Caco-2 (cell line): ENCODE data around the gene ACSBG1. TPM values are rescaled to one million over a fixed set of nuclear protein-coding genes. Genes with fewer than 3 reads are reported as not detected.

Source experiments
- BruUV-seq: library from RNA; stranded (reverse); fragments of 400-500 nt; replicated peaks from 2 replicates; lab custom pipeline; 2021; lab: Mats Ljungman, UMichigan
- CTCF ChIA-PET: fragments of 300-600 bp; sonication (Branson Sonifier 250); formaldehyde crosslinking; loops from one replicate; lab custom pipeline; 2022; ENCODE audit warnings: antibody characterized with exemption; lab: Charles Lee
- POLR2A ChIA-PET: fragments of 300-600 bp; sonication (Branson Sonifier 250); formaldehyde crosslinking; loops from one replicate; lab custom pipeline; 2022; ENCODE audit warnings: antibody characterized with exemption; lab: Charles Lee
- DNase-seq, 2 experiments: peaks; one replicate each; pipeline versions ENCODE4 v3.0.0 to v3.0.0-alpha.2; 2020 to 2022
- H3K27me3 ChIP-seq: replicated peaks from 2 replicates; pipeline ENCODE4 v1.6.0; 2011; ENCODE audit warnings: low read length; ENCODE audit not compliant: control insufficient read depth, insufficient read depth
- H3K36me3 ChIP-seq: 2 replicates; pipeline ENCODE4 v1.5.1; 2011; ENCODE audit warnings: low read length; ENCODE audit not compliant: control insufficient read depth, insufficient read depth
- H3K4me1 ChIP-seq: fragments of 250-450 bp; sonication (Bioruptor Pico); 2 replicates; pipeline ENCODE4 v1.5.1; 2020; ENCODE audit warnings: mild to moderate bottlenecking
- H3K4me3 ChIP-seq: 2 replicates; pipeline ENCODE4 v1.5.1; 2011; ENCODE audit warnings: low read depth, mild to moderate bottlenecking, control low read depth, low read length
- H3K9me3 ChIP-seq: fragments of 250-450 bp; sonication (Bioruptor Pico); 2 replicates; pipeline ENCODE4 v1.5.1; 2020; ENCODE audit warnings: mild to moderate bottlenecking, moderate library complexity
- H3K27ac Mint-ChIP-seq: one replicate; pipeline ENCODE4 v1.8.0; 2022; ENCODE audit warnings: mixed read lengths; ENCODE audit not compliant: unreplicated experiment
- H3K27me3 Mint-ChIP-seq: one replicate; pipeline ENCODE4 v1.8.0; 2022; ENCODE audit warnings: mixed read lengths; ENCODE audit not compliant: insufficient read depth, unreplicated experiment
- H3K36me3 Mint-ChIP-seq: one replicate; pipeline ENCODE4 v1.8.0; 2022; ENCODE audit warnings: mild to moderate bottlenecking, mixed read lengths; ENCODE audit not compliant: insufficient read depth, unreplicated experiment
- H3K4me1 Mint-ChIP-seq: one replicate; pipeline ENCODE4 v1.8.0; 2022; ENCODE audit warnings: low read depth, mixed read lengths; ENCODE audit not compliant: unreplicated experiment
- H3K4me3 Mint-ChIP-seq: one replicate; pipeline ENCODE4 v1.8.0; 2022; ENCODE audit warnings: mild to moderate bottlenecking, moderate library complexity, mixed read lengths; ENCODE audit not compliant: unreplicated experiment
- H3K9me3 Mint-ChIP-seq: one replicate; pipeline ENCODE4 v1.8.0; 2022; ENCODE audit warnings: mixed read lengths; ENCODE audit not compliant: unreplicated experiment
- intact Hi-C: fragments of 100-400 bp; cut with micrococcal nuclease; formaldehyde crosslinking; loops from one replicate; pipeline ENCODE4 v1.10.0; 2022; ENCODE audit not compliant: unreplicated experiment
- total RNA-seq: library from RNA; stranded (reverse); gene quantifications from 2 replicates; pipeline ENCODE4 v1.2.3, GENCODE V29; 2022
- TF ChIP-seq, protein P1 (sequence below), 2 experiments: fragments of 200-600 bp in 1 of 2; IDR thresholded peaks; 1 replicate in 1 of 2; 2 replicates in 1 of 2; pipeline versions ENCODE4 v1.5.1 to v1.8.0; 2011 to 2022; ENCODE audit warnings: antibody characterized with exemption in 1 of 2, control low read depth in 1 of 2, inconsistent platforms in 1 of 2, low read depth in 1 of 2, low read length in 1 of 2, mild to moderate bottlenecking in 1 of 2, moderate library complexity in 1 of 2; ENCODE audit not compliant: insufficient read depth in 1 of 2, severe bottlenecking in 1 of 2, unreplicated experiment in 1 of 2

ACSBG1 gene
- total RNA-seq, 1 experiment from 2014 or later, result not detected

DNA sequence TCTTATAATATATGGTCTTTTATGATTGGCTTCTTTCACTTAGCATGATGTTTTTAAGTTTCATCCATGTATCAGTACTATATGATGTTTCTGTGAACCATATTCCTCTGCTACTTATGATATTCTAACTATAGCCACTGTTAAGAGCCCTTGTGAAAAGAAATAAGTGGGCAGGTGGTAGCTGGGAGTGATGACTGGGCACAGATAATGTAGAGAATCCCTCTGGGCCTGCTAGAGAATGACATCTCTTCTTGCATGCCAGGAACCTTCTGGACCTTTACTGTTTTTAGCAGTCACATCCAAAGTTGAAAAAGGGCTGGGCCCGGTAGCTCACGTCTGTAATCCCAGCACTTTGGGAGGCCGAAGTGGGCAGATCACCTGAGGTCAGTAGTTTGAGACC, 75.0 kb downstream of the ACSBG1 start:
- POLR2A ChIA-PET, result no interaction called here
- intact Hi-C loops, result no loop called here
- Mint-ChIP-seq H3K4me1 (no peaks in the 10 kb centered on the region), H3K27ac (no peak overlapping the region), H3K27me3 (no peaks in the 10 kb centered on the region), H3K36me3 (peaks cover 32% of the 10 kb centered on the region), H3K9me3 (no peaks in the 10 kb centered on the region), H3K4me3 (no peak overlapping the region)
- CTCF ChIA-PET, result no interaction called here
- no peak for DNase-seq
- no peaks in the 10 kb centered on the region for H3K36me3 ChIP-seq
- BruUV-seq, result no TSS peak
- H3K4me3 ChIP-seq, result no peak overlapping the region
- no peaks in the 10 kb centered on the region for H3K4me1 ChIP-seq
- H3K9me3 ChIP-seq, result no peaks in the 10 kb centered on the region
- no peaks in the 10 kb centered on the region for H3K27me3 ChIP-seq
- TF ChIP-seq, protein P1, sequence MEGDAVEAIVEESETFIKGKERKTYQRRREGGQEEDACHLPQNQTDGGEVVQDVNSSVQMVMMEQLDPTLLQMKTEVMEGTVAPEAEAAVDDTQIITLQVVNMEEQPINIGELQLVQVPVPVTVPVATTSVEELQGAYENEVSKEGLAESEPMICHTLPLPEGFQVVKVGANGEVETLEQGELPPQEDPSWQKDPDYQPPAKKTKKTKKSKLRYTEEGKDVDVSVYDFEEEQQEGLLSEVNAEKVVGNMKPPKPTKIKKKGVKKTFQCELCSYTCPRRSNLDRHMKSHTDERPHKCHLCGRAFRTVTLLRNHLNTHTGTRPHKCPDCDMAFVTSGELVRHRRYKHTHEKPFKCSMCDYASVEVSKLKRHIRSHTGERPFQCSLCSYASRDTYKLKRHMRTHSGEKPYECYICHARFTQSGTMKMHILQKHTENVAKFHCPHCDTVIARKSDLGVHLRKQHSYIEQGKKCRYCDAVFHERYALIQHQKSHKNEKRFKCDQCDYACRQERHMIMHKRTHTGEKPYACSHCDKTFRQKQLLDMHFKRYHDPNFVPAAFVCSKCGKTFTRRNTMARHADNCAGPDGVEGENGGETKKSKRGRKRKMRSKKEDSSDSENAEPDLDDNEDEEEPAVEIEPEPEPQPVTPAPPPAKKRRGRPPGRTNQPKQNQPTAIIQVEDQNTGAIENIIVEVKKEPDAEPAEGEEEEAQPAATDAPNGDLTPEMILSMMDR (IDR thresholded peaks at IDR 0.05; ENCODE audit: insufficient read depth in 1 of 2, low read depth in 1 of 2, low read length in 1 of 2, severe bottlenecking in 1 of 2, unreplicated experiment in 1 of 2), result no peak

DNA sequence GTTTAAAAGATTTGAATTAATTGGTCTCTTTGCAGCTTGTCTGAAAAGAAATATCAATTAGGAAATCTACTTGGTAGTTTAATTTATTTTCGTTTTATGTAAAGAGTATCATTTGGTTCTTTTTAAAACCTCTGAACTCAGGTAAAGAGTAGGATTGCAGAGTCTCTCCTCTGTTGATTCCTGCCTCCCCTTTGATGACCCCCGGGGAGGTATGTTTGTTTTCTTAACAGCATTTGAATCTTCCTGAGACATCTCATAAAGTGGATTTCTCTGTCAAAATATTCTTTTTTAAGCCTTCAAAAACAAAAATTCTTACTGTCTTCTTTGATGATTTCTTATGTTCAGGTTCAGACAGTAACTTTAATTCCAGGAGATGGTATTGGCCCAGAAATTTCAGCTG, 77.2 kb downstream of the ACSBG1 start:
- no peak for DNase-seq
- H3K36me3 Mint-ChIP-seq, result peaks cover 23% of the 10 kb centered on the region
- Histone ChIP-seq H3K9me3 (no peaks in the 10 kb centered on the region), H3K4me3 (no peak overlapping the region), H3K4me1 (no peaks in the 10 kb centered on the region), H3K27me3 (no peaks in the 10 kb centered on the region), H3K36me3 (no peaks in the 10 kb centered on the region)
- H3K27me3 Mint-ChIP-seq, result no peaks in the 10 kb centered on the region
- BruUV-seq, result no TSS peak
- H3K4me1 Mint-ChIP-seq, result no peaks in the 10 kb centered on the region
- no peak overlapping the region for H3K27ac Mint-ChIP-seq
- H3K4me3 Mint-ChIP-seq, result no peak overlapping the region
- POLR2A ChIA-PET, result no interaction called here
- intact Hi-C loops, result no loop called here
- H3K9me3 Mint-ChIP-seq, result no peaks in the 10 kb centered on the region
- CTCF ChIA-PET, result no interaction called here
- TF ChIP-seq, protein P1 (IDR thresholded peaks at IDR 0.05; ENCODE audit: insufficient read depth in 1 of 2, low read depth in 1 of 2, low read length in 1 of 2, severe bottlenecking in 1 of 2, unreplicated experiment in 1 of 2), result no peak

DNA sequence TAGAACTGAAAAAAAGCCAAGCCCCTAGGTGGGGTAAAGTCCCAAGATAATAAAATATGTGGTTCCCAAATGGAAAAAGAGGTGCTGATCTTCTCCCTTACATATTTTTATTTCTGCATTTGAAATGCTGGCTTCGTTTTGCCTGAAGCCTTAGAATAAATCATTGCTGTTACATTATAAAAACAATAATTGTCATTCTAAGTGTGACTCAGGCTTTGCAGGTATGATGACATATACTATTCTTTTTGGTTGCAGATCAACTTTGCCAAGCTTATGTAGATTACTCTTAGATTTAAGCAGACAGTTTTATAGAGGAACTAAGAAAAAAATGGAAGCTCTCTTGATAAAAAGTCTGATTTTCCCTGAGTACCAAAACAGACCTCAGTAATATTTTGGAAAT, 77.7 kb downstream of the ACSBG1 start:
- Histone ChIP-seq H3K9me3 (no peaks in the 10 kb centered on the region), H3K27me3 (no peaks in the 10 kb centered on the region), H3K4me3 (no peak overlapping the region), H3K36me3 (no peaks in the 10 kb centered on the region), H3K4me1 (no peaks in the 10 kb centered on the region)
- ChIA-PET CTCF (no interaction called here), POLR2A (no interaction called here)
- no peak for DNase-seq
- H3K4me1 Mint-ChIP-seq, result no peaks in the 10 kb centered on the region
- no TSS peak for BruUV-seq
- H3K36me3 Mint-ChIP-seq, result peaks cover 18% of the 10 kb centered on the region
- H3K27ac Mint-ChIP-seq, result no peak overlapping the region
- H3K9me3 Mint-ChIP-seq, result no peaks in the 10 kb centered on the region
- H3K4me3 Mint-ChIP-seq, result no peak overlapping the region
- H3K27me3 Mint-ChIP-seq, result no peaks in the 10 kb centered on the region
- intact Hi-C loops, result no loop called here
- TF ChIP-seq, protein P1 (IDR thresholded peaks at IDR 0.05; ENCODE audit: insufficient read depth in 1 of 2, low read depth in 1 of 2, low read length in 1 of 2, severe bottlenecking in 1 of 2, unreplicated experiment in 1 of 2), result no peak
